Endothelial cell of umbilical vein (primary cell): ENCODE data around the gene TBC1D25. TPM values are rescaled to one million over a fixed set of nuclear protein-coding genes. Genes with fewer than 3 reads are reported as not detected.

Experiments used
- BruUV-seq: library from RNA; stranded (reverse); fragments of 400-500 nt; replicated peaks from 2 replicates; lab custom pipeline; 2021; lab: Mats Ljungman, UMichigan
- CTCF ChIA-PET: fragments of 300-600, 350-600 bp; sonication (Branson Sonifier 250); formaldehyde crosslinking; loops from one replicate; lab custom pipeline; 2021; ENCODE audit warnings: antibody characterized with exemption, inconsistent platforms; lab: Charles Lee
- POLR2A ChIA-PET: fragments of 300-600, 350-600 bp; sonication (Branson Sonifier 250); formaldehyde crosslinking; loops from one replicate; lab custom pipeline; 2021; ENCODE audit warnings: antibody characterized with exemption, inconsistent platforms; lab: Charles Lee
- DNase-seq: peaks from one replicate; pipeline ENCODE4 v3.0.0-alpha.2; 2011; ENCODE audit warnings: low read depth, low spot score
- FAIRE-seq: peaks from 2 replicates; lab custom pipeline; 2011; peaks lifted over from hg19 to GRCh38; lab: Jason Lieb, UNC
- H2AFZ ChIP-seq: 2 replicates; pipeline ENCODE4 v1.6.0; 2012; ENCODE audit warnings: low read depth, low read length, control low read depth, inconsistent platforms
- H3K27ac ChIP-seq: 2 replicates; pipeline ENCODE4 v1.5.1; 2011; ENCODE audit warnings: low read depth, mild to moderate bottlenecking, control low read depth, low read length, moderate library complexity; ENCODE audit not compliant: insufficient read depth
- H3K27me3 ChIP-seq, 2 experiments: 2 replicates each; pipeline versions ENCODE4 v1.6.0 to v1.6.1; 2011; ENCODE audit warnings: low read length in 2 of 2, mixed read lengths in 1 of 2; ENCODE audit not compliant: control insufficient read depth in 2 of 2, insufficient read depth in 2 of 2
- H3K36me3 ChIP-seq, 2 experiments: 2 replicates in 1 of 2; 3 replicates in 1 of 2; pipeline ENCODE4 v1.5.1; 2011; ENCODE audit warnings: low read length in 2 of 2, mild to moderate bottlenecking in 1 of 2, moderate library complexity in 1 of 2; ENCODE audit not compliant: control insufficient read depth in 2 of 2, insufficient read depth in 2 of 2; ENCODE audit errors: extremely low read depth in 1 of 2
- H3K4me1 ChIP-seq: 3 replicates; pipeline ENCODE4 v1.5.1; 2011; ENCODE audit warnings: mild to moderate bottlenecking, low read length; ENCODE audit not compliant: control insufficient read depth, insufficient read depth; ENCODE audit errors: extremely low read depth
- H3K4me2 ChIP-seq: 2 replicates; pipeline ENCODE4 v1.6.1; 2011; ENCODE audit warnings: low read length, control low read depth, mixed read lengths; ENCODE audit not compliant: insufficient read depth
- H3K4me3 ChIP-seq, 3 experiments: fragments of 200-600 bp in 1 of 3; sonication (generic), shearing (Covaris generic) in 1 of 3; replicated peaks in 1 of 3; 2 replicates each; pipeline ENCODE4 v1.5.1; 2011 to 2016; ENCODE audit warnings: control low read depth in 3 of 3, low read length in 3 of 3, mild to moderate bottlenecking in 2 of 3, inconsistent platforms in 1 of 3, low read depth in 1 of 3, moderate library complexity in 1 of 3; ENCODE audit not compliant: insufficient read depth in 1 of 3
- H3K79me2 ChIP-seq: 2 replicates; pipeline ENCODE4 v1.6.0; 2012; ENCODE audit warnings: low read length, inconsistent platforms; ENCODE audit not compliant: control insufficient read depth, insufficient read depth
- H3K9ac ChIP-seq: replicated peaks from 2 replicates; pipeline ENCODE3; 2011; ENCODE audit warnings: low read length, control low read depth; ENCODE audit not compliant: insufficient read depth; ENCODE audit errors: extremely low read depth
- H3K9me1 ChIP-seq: replicated peaks from 3 replicates; pipeline ENCODE4 v1.6.0; 2011; ENCODE audit warnings: mild to moderate bottlenecking, low read length; ENCODE audit not compliant: control insufficient read depth, insufficient read depth; ENCODE audit errors: extremely low read depth
- H3K9me3 ChIP-seq: replicated peaks from 2 replicates; pipeline ENCODE4 v1.5.1; 2012; ENCODE audit warnings: low read length, inconsistent platforms; ENCODE audit not compliant: control insufficient read depth, insufficient read depth
- H4K20me1 ChIP-seq: replicated peaks from 2 replicates; pipeline ENCODE3; 2011; ENCODE audit warnings: mild to moderate bottlenecking, low read length; ENCODE audit not compliant: control insufficient read depth, insufficient read depth; ENCODE audit errors: extremely low read depth
- FOS ChIP-seq: IDR thresholded peaks from 2 replicates; pipeline ENCODE4 v1.6.1; 2011; ENCODE audit warnings: mild to moderate bottlenecking, low read length, moderate library complexity, borderline replicate concordance; ENCODE audit not compliant: insufficient read depth
- MYC ChIP-seq: IDR thresholded peaks from one replicate; pipeline ENCODE4 v1.6.1; 2011; ENCODE audit warnings: mild to moderate bottlenecking, low read depth, low read length
- POLR2AphosphoS5 ChIP-seq: IDR thresholded peaks from 2 replicates; pipeline ENCODE4 v1.6.1; 2012; ENCODE audit warnings: low read depth, mild to moderate bottlenecking, control low read depth, low read length, moderate library complexity; ENCODE audit not compliant: insufficient read depth
- dilution Hi-C: fragments of 300-500 bp; cut with MboI; formaldehyde crosslinking; loops from one replicate; pipeline ENCODE4 v1.15.0; 2019; ENCODE audit warnings: low sequenced_read_pairs; ENCODE audit not compliant: extremely low pct_ligation_motif_present
- intact Hi-C: fragments of 100-400 bp; cut with micrococcal nuclease; formaldehyde crosslinking; loops from one replicate; pipeline ENCODE4 v1.10.0; 2022
- polyA plus RNA-seq, 4 experiments: library from polyadenylated mRNA; depleted of rRNA in 3 of 4; stranded (reverse) in 3 of 4; unstranded in 1 of 4; fragments of >200 nt; gene quantifications; 2 replicates each; pipeline versions ENCODE4 v1.2.1 to v1.2.3, GENCODE V29; 2011 to 2012; ENCODE audit warnings: missing spikeins in 1 of 4
- small RNA-seq: library from RNA; depleted of rRNA; stranded (forward); fragments of <200 nt; gene quantifications from one replicate; pipeline ENCODE3, GENCODE V24; 2012; ENCODE audit warnings: low replicate concordance, low read depth; ENCODE audit not compliant: insufficient read depth, insufficient read length
- total RNA-seq: library from RNA; stranded (reverse); gene quantifications from 2 replicates; pipeline ENCODE4 v1.2.3, GENCODE V29; 2021

Gene TBC1D25
- total and polyA plus RNA-seq, 2 donors (not counting 3 experiments of a cell fraction or from before 2014, with no cell fraction given), result 16.0 to 16.3 TPM

GRCh38 chrX:48611703-48612102, 72.2 kb downstream of the TBC1D25 start:
- POLR2A ChIA-PET, result no interaction called here

More at GRCh38 chrX:48611703-48612102, 72.2 kb downstream of the TBC1D25 start:
- Histone ChIP-seq H2AFZ (no peak overlapping the region), H3K9me3 (no peaks in the 10 kb centered on the region), H3K4me2 (no peak overlapping the region), H3K27me3 (no peaks in the 10 kb centered on the region), H3K4me3 (no peak overlapping the region), H3K79me2 (no peaks in the 10 kb centered on the region), H3K4me1 (no peaks in the 10 kb centered on the region), H4K20me1 (no peaks in the 10 kb centered on the region), H3K9me1 (no peaks in the 10 kb centered on the region), H3K27ac (no peak overlapping the region), H3K9ac (no peak overlapping the region), H3K36me3 (no peaks in the 10 kb centered on the region)
- FAIRE-seq (no peak), DNase-seq (no peak)
- TF ChIP-seq POLR2AphosphoS5 (no peak), MYC (no peak), FOS (no peak)
- CTCF ChIA-PET, result no interaction called here
- dilution Hi-C loops, result no loop called here
- no TSS peak for BruUV-seq
- intact Hi-C loops, result no loop called here

Small RNA genes within 50 kb of the gene (small RNA-seq; reads per million reads assigned to genes)
- not detected for gene MRPL32P1

Other genes with a start within 250 kb of the TBC1D25 start
- gene SSX3, start 183.0 kb upstream of the TBC1D25 start, total RNA-seq, result not detected in 2 replicates
- not detected in 2 replicates for gene SSX3, start 183.0 kb upstream of the TBC1D25 start, polyA plus RNA-seq
- not detected in 2 replicates for gene SSX4, start 156.2 kb upstream of the TBC1D25 start, total RNA-seq
- not detected in 2 replicates for gene SSX4, start 156.2 kb upstream of the TBC1D25 start, polyA plus RNA-seq
- not detected in 2 replicates for gene SSX4B, start 127.8 kb upstream of the TBC1D25 start, total RNA-seq
- not detected in 2 replicates for gene SSX4B, start 127.8 kb upstream of the TBC1D25 start, polyA plus RNA-seq
- 25.1 and 28.8 TPM in 2 replicates for gene SLC38A5, start 69.5 kb upstream of the TBC1D25 start, total RNA-seq
- gene SLC38A5, start 69.5 kb upstream of the TBC1D25 start, polyA plus RNA-seq, result 21.6 and 24.1 TPM in 2 replicates
- 52.9 and 59.9 TPM in 2 replicates for gene FTSJ1, start 63.5 kb upstream of the TBC1D25 start, total RNA-seq
- 63.9 and 76.3 TPM in 2 replicates for gene FTSJ1, start 63.5 kb upstream of the TBC1D25 start, polyA plus RNA-seq
- gene PORCN, start 30.7 kb upstream of the TBC1D25 start, total RNA-seq, result 7.6 and 12.0 TPM in 2 replicates
- gene PORCN, start 30.7 kb upstream of the TBC1D25 start, polyA plus RNA-seq, result 20.9 and 21.0 TPM in 2 replicates
- 102 and 114 TPM in 2 replicates for gene EBP, start 17.9 kb upstream of the TBC1D25 start, total RNA-seq
- gene EBP, start 17.9 kb upstream of the TBC1D25 start, polyA plus RNA-seq, result 178 and 183 TPM in 2 replicates
- gene RBM3, start 34.8 kb downstream of the TBC1D25 start, total RNA-seq, result 477 and 485 TPM in 2 replicates
- gene RBM3, start 34.8 kb downstream of the TBC1D25 start, polyA plus RNA-seq, result 223 and 313 TPM in 2 replicates
- gene WDR13, start 57.8 kb downstream of the TBC1D25 start, total RNA-seq, result 85.0 and 96.1 TPM in 2 replicates
- gene WDR13, start 57.8 kb downstream of the TBC1D25 start, polyA plus RNA-seq, result 169 and 253 TPM in 2 replicates
- gene WAS, start 144.1 kb downstream of the TBC1D25 start, total RNA-seq, result 0.73 TPM in 1 of 2 replicates, not detected in the other
- not detected in 2 replicates for gene WAS, start 144.1 kb downstream of the TBC1D25 start, polyA plus RNA-seq
- 18.2 and 20.0 TPM in 2 replicates for gene SUV39H1, start 157.0 kb downstream of the TBC1D25 start, total RNA-seq
- 19.0 and 22.0 TPM in 2 replicates for gene SUV39H1, start 157.0 kb downstream of the TBC1D25 start, polyA plus RNA-seq
- gene GLOD5, start 222.0 kb downstream of the TBC1D25 start, total RNA-seq, result not detected in 2 replicates
- gene GLOD5, start 222.0 kb downstream of the TBC1D25 start, polyA plus RNA-seq, result not detected in 2 replicates
- not detected in 2 replicates for gene GATA1, start 246.9 kb downstream of the TBC1D25 start, total RNA-seq
- not detected in 2 replicates for gene GATA1, start 246.9 kb downstream of the TBC1D25 start, polyA plus RNA-seq